MM.1S (cell line): Measurements from ENCODE around the gene GNGT1.

Source experiments
- EZH2 ChIP-seq: fragments of 300-600 bp; sonication (generic); optimal IDR thresholded peaks from 2 replicates; pipeline ENCODE3; 2017; ENCODE audit warnings: low read depth, mild to moderate bottlenecking, antibody characterized with exemption, low read length, mixed read lengths
- EZH2phosphoT487 ChIP-seq: fragments of 300-600 bp; sonication (generic); IDR thresholded peaks from 2 replicates; pipeline ENCODE4 v1.6.1; 2018; ENCODE audit warnings: antibody characterized with exemption, low read length
- TF ChIP-seq, protein P1 (sequence below): fragments of 300-600 bp; sonication (generic); IDR thresholded peaks from 2 replicates; pipeline ENCODE4 v1.5.1; 2016; ENCODE audit warnings: antibody characterized with exemption, low read length, mixed read lengths

GRCh38 chr7:93894966-93895640, 11.3 kb upstream of the GNGT1 start:
- TF ChIP-seq, protein P1, sequence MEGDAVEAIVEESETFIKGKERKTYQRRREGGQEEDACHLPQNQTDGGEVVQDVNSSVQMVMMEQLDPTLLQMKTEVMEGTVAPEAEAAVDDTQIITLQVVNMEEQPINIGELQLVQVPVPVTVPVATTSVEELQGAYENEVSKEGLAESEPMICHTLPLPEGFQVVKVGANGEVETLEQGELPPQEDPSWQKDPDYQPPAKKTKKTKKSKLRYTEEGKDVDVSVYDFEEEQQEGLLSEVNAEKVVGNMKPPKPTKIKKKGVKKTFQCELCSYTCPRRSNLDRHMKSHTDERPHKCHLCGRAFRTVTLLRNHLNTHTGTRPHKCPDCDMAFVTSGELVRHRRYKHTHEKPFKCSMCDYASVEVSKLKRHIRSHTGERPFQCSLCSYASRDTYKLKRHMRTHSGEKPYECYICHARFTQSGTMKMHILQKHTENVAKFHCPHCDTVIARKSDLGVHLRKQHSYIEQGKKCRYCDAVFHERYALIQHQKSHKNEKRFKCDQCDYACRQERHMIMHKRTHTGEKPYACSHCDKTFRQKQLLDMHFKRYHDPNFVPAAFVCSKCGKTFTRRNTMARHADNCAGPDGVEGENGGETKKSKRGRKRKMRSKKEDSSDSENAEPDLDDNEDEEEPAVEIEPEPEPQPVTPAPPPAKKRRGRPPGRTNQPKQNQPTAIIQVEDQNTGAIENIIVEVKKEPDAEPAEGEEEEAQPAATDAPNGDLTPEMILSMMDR = no peak
- TF ChIP-seq EZH2 = no peak
- no peak for TF ChIP-seq EZH2phosphoT487
